Measurements from ENCODE around the gene CCDC74A.
"Not testable (repeated sequence)": the region's sequence is repeated elsewhere in the genome, so short reads cannot be mapped to it uniquely, and the experiment has no call there.

DNA sequence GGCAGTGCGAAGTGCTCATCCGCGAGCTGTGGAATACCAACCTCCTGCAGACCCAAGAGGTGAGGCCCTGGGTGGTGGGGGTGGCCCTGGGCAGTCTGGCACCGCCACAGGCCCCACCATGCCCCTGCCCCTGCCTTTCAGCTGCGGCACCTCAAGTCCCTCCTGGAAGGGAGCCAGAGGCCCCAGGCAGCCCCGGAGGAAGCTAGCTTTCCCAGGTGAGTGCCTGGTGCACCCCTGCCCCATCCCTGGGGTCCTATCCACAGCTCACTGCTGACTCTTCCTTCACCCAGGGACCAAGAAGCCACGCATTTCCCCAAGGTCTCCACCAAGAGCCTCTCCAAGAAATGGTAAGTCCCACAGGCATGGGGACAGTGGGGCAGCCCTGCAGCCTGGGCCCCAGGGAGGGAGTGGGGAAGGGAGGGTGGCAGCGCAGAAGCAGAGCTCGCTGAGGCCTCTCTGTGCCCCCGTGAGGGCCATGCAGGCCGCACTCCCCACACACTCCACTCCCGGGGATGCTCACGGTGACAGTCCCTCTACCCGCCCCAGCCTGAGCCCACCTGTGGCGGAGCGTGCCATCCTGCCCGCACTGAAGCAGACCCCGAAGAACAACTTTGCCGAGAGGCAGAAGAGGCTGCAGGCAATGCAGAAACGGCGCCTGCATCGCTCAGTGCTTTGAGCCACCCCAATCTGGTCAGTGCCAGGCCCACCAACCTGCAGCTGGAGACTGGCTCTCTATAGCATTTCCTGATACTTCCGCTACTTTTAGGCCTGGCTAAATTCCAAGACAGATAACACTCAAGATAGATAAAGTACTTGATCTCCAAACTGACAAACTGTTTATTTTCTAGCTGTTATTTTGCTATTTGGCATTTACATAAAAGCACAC is 5.3 kb downstream of the CCDC74A start:
- TF ChIP-seq, protein P1, sequence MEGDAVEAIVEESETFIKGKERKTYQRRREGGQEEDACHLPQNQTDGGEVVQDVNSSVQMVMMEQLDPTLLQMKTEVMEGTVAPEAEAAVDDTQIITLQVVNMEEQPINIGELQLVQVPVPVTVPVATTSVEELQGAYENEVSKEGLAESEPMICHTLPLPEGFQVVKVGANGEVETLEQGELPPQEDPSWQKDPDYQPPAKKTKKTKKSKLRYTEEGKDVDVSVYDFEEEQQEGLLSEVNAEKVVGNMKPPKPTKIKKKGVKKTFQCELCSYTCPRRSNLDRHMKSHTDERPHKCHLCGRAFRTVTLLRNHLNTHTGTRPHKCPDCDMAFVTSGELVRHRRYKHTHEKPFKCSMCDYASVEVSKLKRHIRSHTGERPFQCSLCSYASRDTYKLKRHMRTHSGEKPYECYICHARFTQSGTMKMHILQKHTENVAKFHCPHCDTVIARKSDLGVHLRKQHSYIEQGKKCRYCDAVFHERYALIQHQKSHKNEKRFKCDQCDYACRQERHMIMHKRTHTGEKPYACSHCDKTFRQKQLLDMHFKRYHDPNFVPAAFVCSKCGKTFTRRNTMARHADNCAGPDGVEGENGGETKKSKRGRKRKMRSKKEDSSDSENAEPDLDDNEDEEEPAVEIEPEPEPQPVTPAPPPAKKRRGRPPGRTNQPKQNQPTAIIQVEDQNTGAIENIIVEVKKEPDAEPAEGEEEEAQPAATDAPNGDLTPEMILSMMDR (IDR thresholded peaks at IDR 0.05; ENCODE audit: borderline replicate concordance, extremely low read depth, low read length, poor library complexity, severe bottlenecking), result not testable (repeated sequence)
- TF ChIP-seq EZH2 (IDR thresholded peaks at IDR 0.05; ENCODE audit: borderline replicate concordance, low read depth, low read length, severe bottlenecking), result not testable (repeated sequence)
